Omental fat pad (tissue), 4 donors: ENCODE data around the gene ABHD12B. TPM values are rescaled to one million over a fixed set of nuclear protein-coding genes. Genes with fewer than 3 reads are reported as not detected.

ENCODE experiments used
- ATAC-seq: fragments of 150-250 bp; one replicate; pipeline ENCODE4 v1.9.1; 2016; ENCODE audit warnings: mild to moderate bottlenecking, moderate library complexity; ENCODE audit not compliant: low FRiP score
- DNase-seq: peaks from one replicate; pipeline ENCODE4 v3.0.0-alpha.2; 2019; ENCODE audit warnings: low spot score
- CTCF ChIP-seq, 3 donors: fragments of 450-650 bp; IDR thresholded peaks; one replicate each; pipeline ENCODE4 v1.5.1; 2016 to 2017; ENCODE audit warnings: antibody characterized with exemption in 3 of 3, mild to moderate bottlenecking in 3 of 3, moderate library complexity in 2 of 3
- total RNA-seq, 4 donors: library from RNA; depleted of rRNA; stranded (reverse); fragments of >200 nt; gene quantifications; one replicate each; pipeline ENCODE4 v1.1.0, GENCODE V29; 2016

The ABHD12B gene
- total RNA-seq, 4 donors from 2014 or later: 2.5 TPM; not detected in 3

GRCh38 chr14:50834802-50835276 is 37.0 kb upstream of the ABHD12B start:
- TF ChIP-seq CTCF (IDR thresholded peaks at IDR 0.05): no peak
- ATAC-seq: no peak
- DNase-seq: no peak

GRCh38 chr14:50835280-50835679 is 36.6 kb upstream of the ABHD12B start:
- no peak for DNase-seq
- no peak for TF ChIP-seq CTCF (IDR thresholded peaks at IDR 0.05)
- ATAC-seq: no peak

- ATAC-seq: no peak
- DNase-seq: no peak
- no peak for TF ChIP-seq CTCF (IDR thresholded peaks at IDR 0.05)
These were observed 35.3 kb upstream of the ABHD12B start for GRCh38 chr14:50836515-50836914.

- DNase-seq (no peak), ATAC-seq (no peak)
- no peak for TF ChIP-seq CTCF (IDR thresholded peaks at IDR 0.05)
These were observed 34.6 kb upstream of the ABHD12B start for GRCh38 chr14:50837271-50837670.

- no peak for TF ChIP-seq CTCF (IDR thresholded peaks at IDR 0.05)
- DNase-seq: no peak
- ATAC-seq: no peak
These were observed 33.9 kb upstream of the ABHD12B start for GRCh38 chr14:50837850-50838470.

- no peak for TF ChIP-seq CTCF (IDR thresholded peaks at IDR 0.05)
- DNase-seq (no peak), ATAC-seq (no peak)
These were observed 32.8 kb upstream of the ABHD12B start for GRCh38 chr14:50839048-50839447.

- ATAC-seq (no peak), DNase-seq (no peak)
- TF ChIP-seq CTCF (IDR thresholded peaks at IDR 0.05): no peak
These were observed 32.2 kb upstream of the ABHD12B start for GRCh38 chr14:50839691-50840090.
